NCI-H2107 treated with DMSO at 0.1 percent for 48 hours (cell line): ENCODE measurements around the gene ACOT13.
"Not testable (repeated sequence)": the region's sequence is repeated elsewhere in the genome, so short reads cannot be mapped to it uniquely, and the experiment has no call there.

Source experiments
- DNase-seq: peaks from one replicate; lab custom pipeline; 2025; ENCODE audit not compliant: unreplicated experiment; lab: John Stamatoyannopoulos, UW

Gene ACOT13

DNA sequence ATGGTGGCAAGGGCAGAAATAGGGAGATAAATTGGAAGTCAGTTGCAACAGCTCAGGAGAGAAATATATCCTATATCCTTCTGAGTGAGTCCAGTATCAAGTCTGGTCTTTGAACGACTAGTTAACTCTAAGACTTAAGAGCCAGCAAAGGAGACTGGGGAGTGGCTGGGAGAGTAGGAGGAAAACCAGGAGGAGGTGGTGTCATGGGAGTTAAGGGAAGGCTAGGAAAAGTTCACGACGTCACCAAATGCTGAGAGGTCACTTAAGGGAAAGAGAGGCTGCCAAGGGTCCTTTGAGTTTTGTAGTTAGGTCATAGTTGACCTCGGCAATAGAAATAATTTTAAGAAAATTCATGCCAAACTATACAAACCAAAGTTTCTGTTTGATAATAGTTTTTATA is 25.1 kb downstream of the ACOT13 start:
- DNase-seq = no peak

DNA sequence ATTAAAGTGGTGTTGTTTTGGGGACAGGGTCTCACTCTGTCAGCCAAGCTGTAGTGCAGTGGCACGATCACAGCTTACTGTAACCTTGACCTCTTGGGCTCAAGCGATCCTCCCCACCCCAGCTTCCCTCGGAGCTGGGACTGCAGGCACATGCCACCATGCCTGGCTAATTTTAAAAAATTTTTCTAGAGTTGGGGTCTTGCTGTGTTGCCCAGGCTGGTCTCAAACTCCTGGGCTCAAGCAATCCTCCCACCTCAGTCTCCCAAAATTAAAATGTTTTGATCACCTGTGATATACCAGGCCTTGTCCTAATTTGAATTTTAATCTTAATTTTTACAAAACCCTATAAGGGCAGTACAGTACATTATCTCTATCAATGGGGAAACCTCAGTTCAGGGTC is 25.5 kb downstream of the ACOT13 start:
- no peak for DNase-seq

DNA sequence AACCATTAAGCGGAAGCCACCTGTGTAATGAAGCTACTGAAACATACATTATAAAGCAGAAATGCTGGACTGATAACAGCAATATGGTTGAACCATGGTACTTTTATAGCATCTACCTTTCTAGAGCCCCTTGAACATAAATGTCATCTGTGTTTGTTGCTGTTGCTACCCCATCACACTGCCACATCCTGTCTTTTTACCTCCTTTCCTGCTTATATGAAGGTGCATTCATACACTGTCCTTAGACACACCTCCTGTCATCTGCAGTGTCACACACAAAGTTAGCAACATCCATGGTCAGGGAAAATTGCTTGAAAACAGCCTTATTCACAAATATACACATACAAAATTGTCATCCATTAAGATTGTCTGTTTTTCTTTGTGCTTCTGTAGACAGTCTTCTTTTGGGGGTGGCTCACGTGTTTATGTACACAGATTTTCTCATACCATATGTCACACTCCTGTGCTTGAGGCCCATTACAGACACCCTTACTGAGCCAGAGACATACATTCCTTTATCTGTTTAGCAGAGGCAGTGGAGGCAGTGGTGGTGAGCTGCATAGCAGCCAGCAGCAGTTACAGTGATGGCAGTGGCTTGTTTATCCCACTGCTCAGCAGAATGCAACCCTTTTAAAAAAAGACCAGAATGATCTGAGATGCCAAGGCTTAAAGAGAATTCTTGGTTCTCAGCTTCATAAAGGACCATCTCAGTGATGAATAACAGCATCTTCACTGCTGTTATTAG is 26.1 kb downstream of the ACOT13 start:
- no peak for DNase-seq

DNA sequence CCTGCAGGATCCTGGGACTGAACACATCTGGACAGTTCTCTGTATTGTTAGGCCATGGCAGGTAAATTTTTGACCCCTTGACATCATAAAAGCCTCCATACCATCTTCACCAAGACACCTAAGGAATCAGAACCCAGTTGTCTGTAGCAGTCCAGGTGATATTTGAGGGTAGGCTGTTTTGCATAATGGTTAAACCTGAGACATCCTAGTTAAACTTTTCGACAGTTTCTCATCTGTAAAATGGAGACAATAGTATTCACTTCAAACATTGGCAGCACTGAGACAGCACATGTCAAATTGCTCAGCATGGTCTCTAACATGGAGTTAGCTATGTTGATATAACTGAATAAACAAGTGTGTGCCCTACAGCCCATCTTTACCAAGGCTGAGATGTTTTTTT is 27.3 kb downstream of the ACOT13 start:
- DNase-seq = no peak

DNA sequence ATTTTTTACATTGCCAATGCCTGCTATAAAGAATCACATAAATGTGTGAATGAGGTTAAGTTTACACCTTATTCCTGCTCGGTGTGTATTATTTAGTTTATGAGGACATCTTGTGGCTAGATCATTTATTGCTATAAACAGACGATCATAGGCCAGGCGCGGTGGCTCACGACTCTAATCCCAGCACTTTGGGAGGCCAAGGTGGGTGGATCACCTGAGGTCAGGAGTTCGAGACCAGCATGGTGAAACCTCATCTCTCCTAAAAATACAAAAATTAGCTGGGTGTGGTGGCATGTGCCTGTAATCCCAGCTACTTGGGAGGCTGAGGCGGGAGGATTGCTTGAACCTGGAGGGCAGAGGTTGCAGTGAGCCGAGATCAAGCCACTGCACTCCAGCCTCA is 28.8 kb downstream of the ACOT13 start:
- peak; percentile 22 for DNase-seq

DNA sequence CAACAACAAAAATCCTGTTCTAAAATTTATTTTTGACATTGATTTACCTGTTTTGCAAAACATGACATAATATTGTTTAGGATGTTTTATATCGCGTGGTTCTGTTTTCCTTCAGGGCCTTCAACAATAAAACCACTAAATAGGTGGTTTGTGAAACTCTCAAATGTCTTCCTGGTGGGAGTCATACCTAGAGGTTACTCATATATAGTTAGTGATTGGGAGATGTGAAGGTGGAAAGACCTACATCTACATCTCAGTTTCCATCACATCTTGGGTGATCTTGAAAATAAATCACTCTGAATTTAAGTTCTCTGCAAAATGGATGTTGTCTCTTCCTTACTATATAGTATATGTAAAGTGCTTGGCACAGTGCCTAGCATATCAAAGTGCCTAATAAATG is 29.2 kb downstream of the ACOT13 start:
- DNase-seq = no peak

DNA sequence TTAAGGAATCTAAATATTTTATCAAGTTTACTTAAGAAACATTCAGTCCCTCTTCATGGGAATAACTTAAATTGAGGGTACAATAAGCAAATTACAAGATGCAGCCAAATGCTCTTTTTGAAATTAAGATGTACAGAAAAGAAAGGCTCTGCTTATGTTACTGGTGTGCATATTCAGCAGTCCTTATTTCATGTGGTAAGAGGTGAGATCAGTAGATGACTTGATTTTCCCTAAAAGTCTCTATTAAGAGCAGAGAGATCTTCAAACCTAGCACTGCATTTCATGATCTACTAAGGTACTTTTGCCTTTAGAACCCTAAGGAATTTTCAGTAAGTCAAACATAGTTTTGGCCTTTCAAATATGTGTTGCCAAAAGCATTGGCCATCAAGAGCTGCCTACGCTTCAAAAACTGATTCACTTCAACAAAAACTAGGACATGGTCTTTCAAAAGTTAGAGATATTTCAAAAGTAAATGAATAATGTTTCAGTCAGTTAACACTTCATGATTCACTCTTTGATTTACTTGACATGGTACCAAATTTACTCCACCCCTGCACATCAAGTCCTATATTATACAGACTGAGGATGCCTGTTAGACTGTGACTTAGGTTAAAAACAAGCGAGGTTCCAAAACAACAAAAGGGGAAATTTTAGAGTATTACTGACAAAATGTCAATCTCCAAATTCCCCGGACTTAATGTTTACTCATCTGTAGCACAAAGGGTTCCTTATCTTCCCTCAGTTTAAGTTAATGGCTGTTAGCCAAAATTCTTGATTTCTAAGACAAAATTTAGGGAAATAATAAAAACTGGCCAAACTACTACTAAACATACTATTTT is 32.9 kb downstream of the ACOT13 start:
- no peak for DNase-seq

DNA sequence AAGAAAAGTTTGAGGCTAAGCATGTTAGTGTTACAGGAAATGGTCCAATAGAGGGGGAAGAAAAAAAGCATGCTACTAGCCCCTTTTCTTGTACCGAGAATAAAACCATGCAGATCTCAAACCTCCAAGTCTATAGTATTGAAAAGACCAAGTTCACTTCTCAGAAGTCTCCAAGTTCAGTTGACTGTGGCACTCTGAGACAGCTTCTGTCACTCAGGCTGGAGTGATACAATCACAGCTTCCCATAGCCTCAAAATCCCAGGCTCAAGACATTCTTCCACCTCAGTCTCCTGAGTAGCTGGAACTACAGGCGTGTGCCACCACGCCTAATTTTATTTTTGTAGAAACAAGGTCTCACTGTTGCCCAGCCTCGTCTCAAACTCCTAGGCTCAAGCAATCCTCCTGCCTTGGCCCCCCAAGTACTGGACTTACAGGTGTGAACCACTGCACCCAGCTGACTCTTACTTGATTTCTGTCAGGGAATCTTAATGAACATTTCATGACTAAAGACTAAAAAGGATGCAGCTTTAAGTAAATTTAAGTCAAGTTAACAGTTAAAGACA is 35.9 kb downstream of the ACOT13 start:
- DNase-seq = no peak

DNA sequence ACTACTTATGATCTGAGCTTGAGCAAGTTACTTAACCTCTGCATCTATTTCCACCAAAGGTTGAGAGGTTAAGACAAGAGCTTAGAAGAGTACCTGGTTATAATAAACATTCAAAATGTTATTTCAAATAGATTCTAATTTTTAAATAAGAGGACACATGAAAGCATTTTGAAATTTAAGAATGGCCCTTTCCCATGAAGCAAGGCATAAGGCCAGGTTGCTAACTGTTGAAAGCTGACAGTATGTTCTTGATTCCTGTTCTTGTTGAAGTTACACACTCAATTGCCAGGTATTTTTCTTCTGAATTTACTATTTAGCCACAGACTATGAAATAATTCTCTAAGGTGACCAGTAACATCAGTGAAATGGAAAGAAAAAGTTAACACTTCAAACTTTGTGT is 37.6 kb downstream of the ACOT13 start:
- no peak for DNase-seq

DNA sequence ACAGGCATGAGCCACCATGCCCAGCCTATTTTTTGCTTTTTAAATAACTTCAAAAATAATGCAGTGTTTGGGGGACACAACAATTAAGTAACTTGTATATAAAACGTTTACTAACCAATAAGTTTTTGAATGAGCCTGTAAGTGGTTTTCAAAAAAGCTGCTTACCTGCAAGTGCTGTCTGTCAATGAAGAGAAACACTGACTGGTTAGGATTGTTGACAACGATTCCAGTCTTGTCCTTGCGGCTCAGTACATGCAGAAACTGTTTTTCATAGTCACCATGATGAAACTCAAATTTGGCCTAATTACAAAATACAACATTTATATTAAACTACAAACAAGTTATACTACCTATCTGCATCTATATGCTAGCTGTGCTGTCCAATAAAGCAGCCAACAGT is 41.7 kb downstream of the ACOT13 start:
- DNase-seq = no peak

DNA sequence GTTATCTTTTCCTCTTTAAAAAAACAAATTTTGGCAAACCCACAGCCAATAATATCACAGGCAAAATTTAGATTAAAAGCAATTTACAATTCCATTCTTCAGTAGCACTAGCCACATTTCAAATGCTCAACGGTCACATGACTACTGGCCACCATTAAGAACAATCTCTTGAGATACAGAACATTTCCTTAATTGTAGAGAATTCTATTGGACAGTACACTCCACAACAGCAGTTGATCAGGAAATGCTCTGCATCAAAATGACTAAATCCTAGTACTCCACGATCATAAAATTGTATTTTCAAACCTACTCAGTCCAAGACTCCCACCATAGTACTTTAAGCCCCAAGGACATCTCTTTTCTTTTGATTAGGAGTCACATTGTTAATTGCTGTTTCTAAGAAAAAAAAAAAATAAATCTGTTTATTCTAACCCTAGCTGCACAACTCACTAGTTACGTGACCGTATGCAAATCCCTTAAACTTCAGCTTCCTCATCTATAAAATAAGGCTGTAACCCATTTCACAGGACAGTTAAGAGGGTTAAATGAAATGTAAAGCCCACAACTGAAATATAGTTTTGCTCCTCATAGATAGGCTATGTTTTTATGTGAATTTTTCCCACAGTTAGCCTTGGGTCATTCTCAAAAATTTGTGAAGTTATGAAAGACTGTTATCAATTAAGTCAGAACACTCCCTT is 42.3 kb downstream of the ACOT13 start:
- DNase-seq = no peak

DNA sequence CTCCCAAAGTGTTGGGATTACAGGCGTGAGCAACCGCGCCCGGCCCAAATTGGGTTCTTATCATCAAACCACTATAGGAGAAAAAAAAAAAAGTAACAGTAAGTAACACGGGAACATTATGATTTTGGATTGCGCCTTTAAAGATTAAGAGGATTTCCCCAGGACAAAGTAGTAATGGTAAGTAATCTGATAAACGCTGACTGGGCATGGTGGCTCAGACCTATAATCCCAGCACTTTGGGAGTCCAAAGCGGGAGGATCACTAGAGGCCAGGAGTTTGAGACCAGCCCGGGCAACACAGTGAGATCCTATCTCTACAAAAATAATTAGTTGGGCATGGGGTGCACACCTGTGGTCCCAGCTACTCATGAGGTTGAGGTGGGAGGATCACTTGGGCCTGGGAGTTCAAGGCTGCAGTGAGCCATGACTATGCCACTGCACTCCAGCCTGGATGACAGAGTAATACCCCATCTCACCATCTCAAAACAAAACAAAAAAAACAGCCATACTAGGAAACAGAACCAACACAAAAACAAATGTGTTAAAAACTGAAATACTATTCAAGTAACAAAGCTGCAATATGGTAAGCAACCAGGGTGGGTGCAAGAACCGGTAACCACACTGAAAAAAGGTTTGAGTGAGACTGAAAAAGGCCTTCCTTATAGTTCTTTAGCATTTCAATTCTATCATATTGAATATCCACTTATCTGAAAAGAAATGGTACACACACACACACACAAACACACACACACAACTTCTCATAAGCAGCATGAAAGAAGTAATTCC is 43.8 kb downstream of the ACOT13 start:
- no peak for DNase-seq

DNA sequence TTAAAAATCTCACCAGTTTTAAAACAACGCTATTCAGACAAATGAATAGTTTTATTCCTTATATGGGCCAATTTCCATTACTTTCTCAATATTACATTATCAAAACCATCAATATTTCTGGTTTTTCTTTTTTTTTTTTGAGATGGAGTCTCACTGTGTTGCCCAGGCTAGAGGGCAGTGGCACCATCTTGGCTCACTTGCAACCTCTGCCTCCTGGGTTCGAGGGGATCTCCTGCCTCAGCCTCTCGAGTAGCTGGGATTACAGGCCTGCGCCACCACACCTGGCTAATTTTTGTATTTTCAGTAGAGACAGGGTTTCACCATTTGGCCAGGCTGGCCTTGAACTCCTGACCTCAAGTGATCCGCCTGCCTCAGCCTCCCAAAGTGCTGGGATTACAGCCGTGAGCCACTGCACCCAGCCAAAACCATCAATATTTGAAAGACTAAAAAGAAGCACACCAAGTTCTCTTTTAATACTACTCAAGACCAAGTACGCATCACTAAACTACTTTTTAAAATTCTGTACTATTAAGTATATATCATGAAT is 49.8 kb downstream of the ACOT13 start:
- DNase-seq = not testable (repeated sequence)

DNA sequence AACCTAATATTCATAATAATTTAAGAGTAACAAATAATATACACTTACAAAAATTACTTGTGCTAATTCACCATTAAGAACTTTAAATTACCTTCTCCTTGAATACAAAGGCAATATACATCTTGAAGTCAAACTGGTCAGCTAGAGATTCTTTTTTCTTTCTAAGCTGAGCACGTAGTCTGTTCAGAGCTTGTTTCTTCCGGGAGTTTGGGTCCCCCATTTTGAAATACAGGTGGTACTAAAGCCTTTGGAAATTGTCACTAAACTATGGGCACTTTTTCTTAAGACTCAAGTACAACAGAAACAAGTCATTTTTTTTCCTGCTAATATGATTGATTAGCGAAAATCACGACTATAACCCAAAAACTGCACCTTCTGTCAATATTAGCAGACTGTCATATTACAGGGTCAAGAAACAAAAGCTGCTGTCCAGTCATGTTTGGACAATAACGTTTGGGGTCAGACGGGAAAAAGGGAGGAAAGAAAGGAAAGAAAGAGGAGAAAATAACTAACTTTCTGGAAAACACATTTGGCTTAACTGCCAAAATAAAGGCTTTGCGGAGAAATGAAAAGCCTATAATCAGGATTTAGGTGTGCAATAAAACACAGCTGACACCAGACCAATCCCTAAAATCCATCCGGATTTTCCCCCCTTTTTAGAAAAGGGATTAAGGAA is 51.7 kb downstream of the ACOT13 start:
- no peak for DNase-seq

DNA sequence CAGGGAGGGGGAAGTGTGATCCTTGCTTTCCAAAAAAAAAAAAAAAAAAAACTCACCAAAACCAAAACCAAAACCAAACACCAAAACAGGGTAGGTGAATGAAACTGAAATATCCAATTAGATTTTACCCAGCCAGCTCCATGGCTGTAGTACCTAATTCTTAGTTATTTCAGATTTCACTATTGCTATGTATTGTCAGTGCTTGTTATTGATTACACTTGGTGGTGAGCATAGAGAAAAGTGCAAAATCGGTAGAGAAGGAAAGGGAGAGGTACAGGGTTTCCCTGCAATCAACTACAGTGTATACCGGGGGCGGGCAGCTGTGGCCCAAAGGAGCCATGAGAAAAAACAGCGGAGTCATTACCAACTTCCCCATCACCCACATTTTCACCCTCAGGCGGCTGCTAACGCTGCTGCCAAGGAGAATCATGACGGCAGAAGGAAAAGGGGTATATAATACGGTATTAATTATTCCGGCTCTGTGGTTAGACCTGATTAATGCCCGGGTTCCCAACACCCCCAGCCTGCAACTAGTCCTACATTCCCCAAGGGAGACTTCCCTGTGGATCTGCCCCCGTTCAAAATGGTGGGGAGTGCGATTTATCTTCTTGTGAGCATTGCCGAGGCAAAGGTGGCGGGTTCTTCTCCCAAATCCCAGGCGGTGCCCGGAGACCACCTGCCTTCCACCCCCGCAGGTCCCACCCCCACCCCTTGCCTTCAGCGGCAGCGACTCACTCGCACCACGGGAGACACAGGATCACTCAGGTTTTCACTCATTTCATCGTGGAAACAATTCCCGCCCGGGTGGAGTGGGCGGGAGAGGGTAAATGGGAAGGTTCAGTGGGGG is 52.5 kb downstream of the ACOT13 start, which contains the start of gene C6orf62:
TSS of gene C6orf62 (minus strand) at position 30 of the 847 bp plus-strand sequence. CDS start 486 bp downstream, outside the sequence.
- no peak for DNase-seq

DNA sequence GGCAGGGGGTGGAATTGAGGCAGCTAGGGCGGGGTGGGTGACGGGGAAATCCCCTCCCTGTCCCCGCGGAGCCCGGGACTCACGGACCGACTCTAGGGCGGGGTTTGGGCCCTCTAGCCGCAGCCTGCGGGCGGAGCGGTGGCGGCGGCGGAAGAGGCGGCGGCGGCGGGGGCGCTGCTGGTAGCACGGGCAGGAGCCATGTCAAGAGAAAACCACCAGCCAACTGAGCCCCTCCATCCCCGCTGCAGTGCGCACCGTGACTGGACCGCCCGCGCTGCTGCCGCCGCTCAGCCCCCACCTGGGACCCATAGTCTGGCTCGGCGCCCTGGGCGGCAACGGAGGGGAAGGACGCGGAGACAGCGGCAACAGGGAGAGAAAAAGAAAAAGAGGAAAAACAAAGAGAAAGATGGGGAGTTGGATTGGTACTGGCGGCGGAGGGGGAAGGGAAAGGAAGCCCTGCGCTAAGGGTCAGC is 53.3 kb downstream of the ACOT13 start:
- DNase-seq = no peak

DNA sequence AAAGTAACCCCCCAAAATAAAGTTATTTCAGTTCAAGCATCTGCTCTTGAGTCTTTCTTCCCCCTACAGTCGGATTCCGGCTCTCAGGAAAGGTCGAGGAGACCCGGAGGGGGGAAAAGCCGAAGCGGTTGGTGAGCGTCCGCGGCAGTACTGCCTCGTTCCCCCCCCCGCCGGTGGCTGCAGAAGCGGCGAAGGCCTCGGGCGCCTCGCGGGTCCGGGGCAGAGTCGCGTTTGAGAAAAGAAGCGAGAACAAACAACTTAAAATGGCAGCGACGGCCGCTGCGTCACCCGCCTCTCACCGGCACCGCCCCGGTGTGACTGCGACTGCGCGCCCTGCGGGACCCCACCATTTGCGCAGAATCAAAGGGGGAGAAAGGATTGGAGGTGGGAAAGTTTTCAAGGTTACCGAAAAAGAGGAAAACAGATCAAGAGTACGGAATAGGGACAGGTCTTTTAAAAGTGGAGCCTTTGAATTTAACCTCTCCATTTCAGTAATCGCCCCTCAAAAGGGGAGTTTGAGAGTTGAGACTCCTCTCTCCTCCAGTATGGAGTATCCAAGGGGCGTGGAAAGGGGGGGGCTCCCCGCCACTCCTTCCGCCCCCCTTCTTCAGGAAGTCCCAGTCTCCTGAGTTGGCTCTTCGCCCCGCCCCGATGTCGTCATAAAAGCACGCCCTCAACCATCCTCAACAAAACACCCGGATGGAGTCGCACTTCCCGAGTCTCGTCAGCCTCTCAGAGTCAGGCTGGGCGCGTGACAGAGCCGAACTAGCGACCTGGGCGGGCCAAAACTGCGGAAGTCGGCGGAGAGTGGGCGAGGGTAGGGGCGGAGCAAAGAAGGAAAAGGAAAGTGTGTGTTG is 54.0 kb downstream of the ACOT13 start:
- DNase-seq = peak; percentile 92
